Measurements from ENCODE around the gene UPF3A. TPM values are rescaled to one million over a fixed set of nuclear protein-coding genes. Genes with fewer than 3 reads are reported as not detected.
A peak's percentile ranks its signal among the peaks of the same experiment; 100 is the strongest.

Gene UPF3A
- total and polyA plus RNA-seq, 9 of the 15 experiments (the other 6 are each of a cell fraction or from before 2014, with no cell fraction given), result 15.6 to 76.5 (median 40.9) TPM

GRCh38 chr13:114313061-114313860 lies 31.9 kb downstream of the UPF3A start (continued):
- TF ChIP-seq ZBTB7A (IDR thresholded peaks at IDR 0.05; ENCODE audit: borderline replicate concordance, control insufficient read depth, low read depth, low read length) (no peak), RB1 (IDR thresholded peaks at IDR 0.05; ENCODE audit: low read depth) (no peak), NFRKB (IDR thresholded peaks at IDR 0.05; ENCODE audit: low read depth) (peak; percentile 89), HDAC2 (IDR thresholded peaks at IDR 0.05) (0 out of 2 replicates have a peak, but pooled peaks have one; percentile 19), ADNP (tag; IDR thresholded peaks at IDR 0.05) (peak; percentile 72), FOXM1 (IDR thresholded peaks at IDR 0.05; ENCODE audit: low read depth) (0 out of 2 replicates have a peak, but pooled peaks have one; percentile 20), FOXM1 (CRISPR knock-in tag; IDR thresholded peaks at IDR 0.05; ENCODE audit: low read depth) (no peak), POLR2A (conservative IDR thresholded peaks at IDR 0.05) (peak; percentile 44)

- WGBS (ENCODE audit: insufficient coverage, low coverage, missing lambda C conversion rate), result 1% methylated on average over 37 of the region's 107 CpGs
- peak within 1 kb of the TSS; percentile 99 for H2AFZ ChIP-seq (ENCODE audit: low read depth, low read length)
- peak within 1 kb of the TSS; percentile 77 for H3K27ac ChIP-seq (ENCODE audit: extremely low read depth, low read depth, low read length)
- POLR2A ChIA-PET, result no interaction called here
- H4K20me1 ChIP-seq (replicated peaks; ENCODE audit: control insufficient read depth, insufficient read depth, low read length), result peaks cover 2% of the 10 kb centered on the region; the same call in 1 of the 2 replicates
- peak; percentile 91 to 96 (median 93) for DNase-seq (ENCODE audit: extremely low read depth in 1 of 4, low spot score in 3 of 4)
- H3K4me1 ChIP-seq (replicated peaks in 1 of 2; ENCODE audit: control insufficient read depth in 2 of 2, insufficient read depth in 2 of 2, low read length in 2 of 2), result peaks cover 11 to 19% of the 10 kb centered on the region in 2 experiments; a peak in 4 of 5 replicates
- intact Hi-C loops (cut with micrococcal nuclease), result no loop called here
- H3K9me1 ChIP-seq (ENCODE audit: control insufficient read depth, insufficient read depth, low read length), result no peaks in the 10 kb centered on the region
- no peaks in the 10 kb centered on the region for H3K9me3 ChIP-seq (replicated peaks; ENCODE audit: control insufficient read depth, insufficient read depth, low read depth, low read length)
- H3K79me2 ChIP-seq (ENCODE audit: control insufficient read depth, insufficient read depth, low read length), result peaks cover 64% of the 10 kb centered on the region
- no TSS peak for BruUV-seq (replicated peaks)
- H3K4me3 ChIP-seq, result peak within 1 kb of the TSS; percentile 75
- ATAC-seq, result peak; percentile 85
- H3K27me3 ChIP-seq (ENCODE audit: control insufficient read depth in 2 of 2, insufficient read depth in 2 of 2, low read length in 2 of 2), result no peaks in the 10 kb centered on the region
- H3K4me2 ChIP-seq (ENCODE audit: insufficient read depth, low read length), result peak within 1 kb of the TSS; percentile 89
- CTCF ChIA-PET (ENCODE audit: low intra/inter-chr PET ratio), result no interaction called here
- peaks cover 3% of the 10 kb centered on the region; the same call in 2 of the 3 replicates for H3K36me3 ChIP-seq (ENCODE audit: control insufficient read depth, insufficient read depth, low read length)
- in situ Hi-C loops (cut with MboI), result no loop called here
- peak; percentile 68 for FAIRE-seq
- peak within 1 kb of the TSS; percentile 88 to 94 for H3K9ac ChIP-seq (ENCODE audit: insufficient read depth in 1 of 2, low read depth in 2 of 2, low read length in 2 of 2)
- TF ChIP-seq ATF4 (CRISPR knock-in tag; IDR thresholded peaks at IDR 0.05), result no peak
- peak; percentile 81 for TF ChIP-seq POLR2A (conservative IDR thresholded peaks at IDR 0.05)
- no peak for TF ChIP-seq ZNF197 (CRISPR knock-in tag; IDR thresholded peaks at IDR 0.05; ENCODE audit: low read depth)
- peak; percentile 44; the same call in 1 of the 2 replicates for TF ChIP-seq ZNF592 (IDR thresholded peaks at IDR 0.05)
- no peak for TF ChIP-seq SLC30A9 (CRISPR knock-in tag; IDR thresholded peaks at IDR 0.05)
- TF ChIP-seq CBX1 (IDR thresholded peaks at IDR 0.05; ENCODE audit: low read depth), result peak; percentile 60; the same call in 1 of the 2 replicates
- peak; percentile 55 for TF ChIP-seq NFIC (IDR thresholded peaks at IDR 0.05)
These were observed 32.9 kb downstream of the UPF3A start, which contains the start of gene CHAMP1 for GRCh38 chr13:114314074-114314912. Gene CHAMP1 (plus strand): TSS chr13:114314503. CDS start chr13:114323843, 9,340 bp downstream.

Measured in K562 (cell line).